GM12864 (cell line): ENCODE data around the gene SYT7.

Experiments
- DNase-seq: peaks from one replicate; pipeline ENCODE4 v3.0.0-alpha.2; 2011; ENCODE audit warnings: low read depth
- H3K4me3 ChIP-seq: 2 replicates; pipeline ENCODE4 v1.5.1; 2011; ENCODE audit warnings: mild to moderate bottlenecking, low read depth, low read length, control low read depth
- CTCF ChIP-seq: IDR thresholded peaks from 2 replicates; pipeline ENCODE4 v1.5.1; 2011; ENCODE audit warnings: low read depth, mild to moderate bottlenecking, moderate library complexity, low read length, control low read depth, inconsistent platforms; ENCODE audit errors: missing control alignments

The SYT7 gene

GRCh38 chr11:61577383-61578118 is 3.3 kb downstream of the SYT7 start:
- DNase-seq = no peak
- TF ChIP-seq CTCF = no peak
- H3K4me3 ChIP-seq = no peak overlapping the region

- no peak for DNase-seq
- H3K4me3 ChIP-seq = no peak overlapping the region
- no peak for TF ChIP-seq CTCF
Observed at GRCh38 chr11:61575886-61576861, 4.7 kb downstream of the SYT7 start.

- DNase-seq = no peak
- TF ChIP-seq CTCF = no peak
- H3K4me3 ChIP-seq = no peak overlapping the region
Observed at GRCh38 chr11:61574611-61575010, 6.3 kb downstream of the SYT7 start.

GRCh38 chr11:61572913-61573312 is 8.0 kb downstream of the SYT7 start:
- no peak for TF ChIP-seq CTCF
- no peak for DNase-seq
- H3K4me3 ChIP-seq = no peak overlapping the region

- no peak for TF ChIP-seq CTCF
- no peak for DNase-seq
Observed at GRCh38 chr11:61571869-61572268, 9.0 kb downstream of the SYT7 start.

GRCh38 chr11:61571337-61571736 is 9.5 kb downstream of the SYT7 start:
- H3K4me3 ChIP-seq = no peak overlapping the region
- no peak for DNase-seq
- TF ChIP-seq CTCF = no peak

More at GRCh38 chr11:61571869-61572268, 9.0 kb downstream of the SYT7 start:
- H3K4me3 ChIP-seq = no peak overlapping the region
